GM18858 (cell line): ENCODE data around the gene BICRAL.
"Not testable (repeated sequence)": the region's sequence is repeated elsewhere in the genome, so short reads cannot be mapped to it uniquely, and the experiment has no call there.

ENCODE experiments used
- ATAC-seq: cut with Tn5 transposase; IDR thresholded peaks from one replicate; pipeline ENCODE4 v1.9.1; 2021; ENCODE audit not compliant: unreplicated experiment

BICRAL gene

GRCh38 chr6:42890311-42891198, 108.7 kb downstream of the BICRAL start:
- ATAC-seq, result peak; percentile 74

DNA sequence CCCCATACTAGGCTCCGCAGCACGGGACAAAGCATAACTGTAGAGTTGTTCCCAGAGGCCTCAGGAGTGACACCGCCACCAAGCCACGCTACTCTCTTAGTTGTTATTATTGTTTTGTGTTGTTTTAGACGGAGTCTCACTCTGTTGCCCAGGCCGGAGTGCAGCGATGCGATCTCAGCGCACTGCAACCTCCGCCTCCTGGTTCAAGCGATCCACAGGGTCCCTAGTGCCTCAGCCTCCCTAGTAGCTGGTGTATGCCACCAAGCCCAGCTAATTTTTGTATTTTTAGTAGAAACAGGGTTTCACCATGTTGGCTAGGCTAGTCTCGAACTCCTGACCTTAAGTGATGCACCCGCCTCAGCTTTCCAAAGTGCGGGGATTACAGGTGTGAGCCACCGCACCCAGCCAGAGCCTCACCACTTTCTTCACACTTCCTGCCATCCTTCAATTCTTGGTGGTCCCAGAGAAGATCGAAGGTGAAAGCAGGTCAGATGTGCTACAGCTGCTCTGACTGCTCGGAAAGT, 109.4 kb downstream of the BICRAL start:
- no peak for ATAC-seq

- not testable (repeated sequence) for ATAC-seq
Measured at GRCh38 chr6:42894041-42894828, 112.4 kb downstream of the BICRAL start.

DNA sequence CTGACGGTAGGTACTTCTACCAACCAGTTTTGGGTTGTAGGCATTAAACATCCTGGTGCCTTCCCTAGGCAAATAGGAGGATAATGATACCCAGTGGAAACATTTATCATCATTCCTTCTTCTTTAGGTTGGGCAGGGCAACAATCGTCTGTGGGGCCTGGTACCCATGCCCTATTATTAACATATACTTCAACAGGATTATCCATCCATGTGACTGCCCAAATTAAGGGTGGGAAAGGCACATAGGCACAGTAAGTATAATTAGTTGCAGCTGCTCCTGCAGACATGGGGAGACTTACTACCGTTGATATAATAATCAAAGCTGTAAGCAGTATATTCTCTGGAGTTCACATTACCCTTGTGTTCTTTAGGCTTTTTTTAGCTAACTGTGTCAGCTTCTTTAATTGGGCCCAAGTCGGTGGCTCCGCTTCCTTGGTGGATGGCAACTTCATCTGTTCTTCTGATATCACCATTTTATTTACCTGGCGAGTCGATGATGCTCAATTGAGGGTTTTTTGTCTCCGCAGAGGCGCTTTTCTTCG, 114.4 kb downstream of the BICRAL start:
- ATAC-seq, result no peak

DNA sequence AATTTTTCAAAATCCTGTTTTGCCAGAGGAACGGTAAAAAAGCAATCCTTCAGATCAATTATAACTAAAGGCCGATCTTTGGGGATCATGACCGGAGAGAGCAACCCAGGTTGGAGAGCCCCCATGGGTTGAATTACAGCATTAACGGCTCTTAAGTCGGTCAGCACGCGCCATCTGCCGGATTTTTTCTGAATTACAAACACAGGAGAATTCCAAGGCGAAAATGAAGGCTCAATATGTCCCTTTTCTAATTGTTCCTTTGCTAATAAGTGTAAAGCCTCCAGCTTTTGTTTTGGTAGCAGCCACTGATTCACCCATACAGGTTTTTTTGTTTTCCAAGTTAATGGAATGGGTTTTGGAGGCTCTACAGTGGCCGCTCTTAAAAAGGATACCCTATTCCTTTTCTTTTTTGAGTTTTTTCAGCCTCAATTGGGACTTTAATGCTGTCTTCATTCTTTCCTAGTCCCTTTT, 117.1 kb downstream of the BICRAL start:
- no peak for ATAC-seq

DNA sequence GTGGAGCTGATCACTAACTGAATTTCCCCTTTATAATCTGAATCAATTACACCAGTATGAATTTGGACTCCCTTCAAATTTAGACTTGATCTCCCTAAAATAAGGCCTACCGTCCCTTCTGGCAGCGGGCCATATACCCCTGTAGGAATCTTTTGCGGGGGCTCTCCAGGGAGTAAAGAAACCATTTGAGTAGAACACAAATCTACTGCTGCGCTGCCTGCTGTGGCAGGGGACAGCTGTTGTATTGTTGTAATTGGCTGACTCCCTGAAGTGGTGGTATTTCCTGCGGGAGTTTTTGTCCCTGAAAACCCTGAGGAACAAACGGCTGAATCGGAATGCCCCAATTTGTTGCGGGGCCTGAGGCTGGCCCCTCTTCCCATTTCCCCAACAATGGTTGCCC, 118.0 kb downstream of the BICRAL start:
- ATAC-seq, result no peak

DNA sequence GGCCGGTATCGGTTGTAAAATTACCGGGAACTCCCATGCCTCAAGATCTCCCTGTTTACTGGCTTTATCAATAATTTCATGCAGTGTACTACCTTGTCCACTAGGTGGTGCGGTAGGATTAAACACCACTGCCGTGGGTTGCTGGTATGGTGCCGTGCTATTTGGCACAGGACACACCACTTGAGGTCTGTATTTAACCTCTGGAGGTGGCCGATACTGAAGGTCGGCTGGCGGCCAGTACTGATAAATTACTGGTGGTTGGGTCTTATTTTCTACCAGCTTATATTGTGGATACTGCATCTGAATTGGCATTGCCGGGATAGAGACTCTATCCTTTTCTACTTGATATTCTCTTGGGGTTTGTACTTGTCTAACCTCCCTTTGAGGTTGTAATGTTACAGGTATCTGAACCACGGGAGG, 119.7 kb downstream of the BICRAL start:
- ATAC-seq, result no peak

DNA sequence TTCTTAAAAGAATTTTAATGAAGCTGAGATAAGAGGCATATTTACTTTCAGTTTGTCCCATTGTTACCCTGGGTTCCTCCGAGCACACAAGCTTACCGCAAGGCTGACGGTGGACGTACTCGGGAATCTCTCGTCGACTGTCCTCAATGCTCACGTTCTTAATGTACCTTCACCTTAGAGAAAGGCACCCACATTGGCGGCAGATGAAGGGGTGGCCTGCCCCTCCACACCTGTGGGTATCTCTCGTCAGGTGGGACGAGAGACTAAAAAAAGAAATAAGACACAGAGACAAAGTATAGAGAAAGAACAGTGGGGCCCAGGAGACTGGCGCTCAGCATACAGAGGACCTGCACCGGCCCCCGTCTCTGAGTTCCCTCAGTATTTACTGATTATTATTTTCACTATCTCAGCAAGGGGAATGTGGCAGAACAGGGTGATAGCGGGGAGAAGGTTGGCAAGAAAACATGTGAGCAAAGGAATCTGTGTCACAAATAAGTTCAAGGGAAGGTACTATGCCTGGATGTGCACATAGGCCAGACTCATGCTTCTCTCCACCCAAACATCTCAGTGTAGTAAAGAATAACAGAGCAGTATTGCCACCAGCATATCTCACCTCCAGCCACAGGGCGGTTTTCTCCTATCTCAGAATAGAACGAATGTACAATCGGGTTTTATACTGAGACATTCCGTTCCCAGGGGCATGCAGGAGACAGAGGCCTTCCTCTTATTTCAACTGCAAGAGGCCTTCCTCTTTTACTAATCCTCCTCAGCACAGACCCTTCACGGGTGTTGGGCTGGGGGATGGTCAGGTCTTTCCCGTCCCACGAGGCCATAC, 120.8 kb downstream of the BICRAL start:
- not testable (repeated sequence) for ATAC-seq

DNA sequence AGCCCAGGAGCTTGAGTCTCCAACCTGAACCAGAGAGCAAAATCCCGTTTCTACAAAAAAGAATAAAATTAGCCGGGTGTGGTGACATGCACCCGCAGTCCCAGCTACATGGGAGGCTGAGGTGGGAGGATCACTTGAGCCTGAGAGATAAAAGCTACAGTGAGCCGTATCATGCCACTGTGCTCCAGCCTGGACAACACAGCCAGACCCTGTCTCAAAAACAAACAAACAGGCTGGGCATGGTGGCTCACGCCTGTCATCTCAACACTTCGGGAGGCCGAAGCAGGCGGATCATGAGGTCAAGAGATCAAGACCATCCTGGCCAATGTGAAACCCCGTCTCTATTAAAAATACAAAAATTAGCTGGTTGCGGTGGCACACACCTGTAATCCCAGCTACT, 122.6 kb downstream of the BICRAL start:
- ATAC-seq, result no peak

DNA sequence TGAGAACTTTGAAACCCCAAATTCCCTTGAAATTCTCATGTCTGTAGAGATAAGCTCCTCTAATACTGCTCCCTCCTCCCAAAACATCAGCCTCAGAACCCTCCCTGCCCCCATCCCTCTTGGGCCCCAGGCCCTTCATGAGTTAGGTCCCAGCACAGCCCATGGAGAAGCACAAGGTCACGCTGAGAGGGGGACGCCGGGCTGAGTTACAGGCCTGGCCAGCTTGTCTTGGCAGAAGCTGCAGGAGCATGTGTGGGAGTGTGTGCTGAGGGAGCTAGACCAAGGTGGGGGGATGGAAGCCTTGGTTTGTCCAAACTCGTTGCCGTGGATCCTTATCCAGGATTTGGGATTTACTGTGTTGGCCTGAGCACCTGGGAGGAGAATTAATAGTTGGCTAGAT, 125.5 kb downstream of the BICRAL start:
- no peak for ATAC-seq

DNA sequence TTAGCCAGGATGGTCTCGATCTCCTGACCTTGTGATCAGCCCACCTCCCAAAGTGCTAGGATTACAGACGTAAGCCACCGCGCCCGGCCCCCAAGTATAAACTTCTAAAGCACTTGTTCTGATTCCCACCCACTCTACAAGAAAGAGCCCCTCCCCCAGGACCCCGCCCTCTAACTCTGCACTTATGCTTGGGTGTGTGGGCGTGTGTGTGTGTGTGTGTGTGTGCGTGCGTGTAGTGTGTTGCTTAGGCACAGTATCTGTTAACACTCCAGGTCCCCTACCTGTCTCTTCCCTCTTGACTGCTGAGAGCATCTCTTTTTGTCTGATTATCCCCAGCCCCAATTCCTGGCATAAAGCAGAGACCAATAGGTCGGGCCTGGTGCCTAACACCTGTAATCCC, 128.0 kb downstream of the BICRAL start:
- ATAC-seq, result no peak

GRCh38 chr6:42911171-42912021, 129.5 kb downstream of the BICRAL start:
- no peak for ATAC-seq

GRCh38 chr6:42914546-42914945, 132.7 kb downstream of the BICRAL start:
- no peak for ATAC-seq

- no peak for ATAC-seq
Measured at GRCh38 chr6:42915732-42916131, 133.9 kb downstream of the BICRAL start, which contains the start of gene PTCRA. TSS of gene PTCRA (plus strand) at chr6:42916053. CDS start at chr6:42916070, 17 bp downstream.

- no peak for ATAC-seq
Measured at GRCh38 chr6:42916288-42916687, 134.4 kb downstream of the BICRAL start.
